ENCODE measurements around the gene CACNA1D.

The CACNA1D gene

DNA sequence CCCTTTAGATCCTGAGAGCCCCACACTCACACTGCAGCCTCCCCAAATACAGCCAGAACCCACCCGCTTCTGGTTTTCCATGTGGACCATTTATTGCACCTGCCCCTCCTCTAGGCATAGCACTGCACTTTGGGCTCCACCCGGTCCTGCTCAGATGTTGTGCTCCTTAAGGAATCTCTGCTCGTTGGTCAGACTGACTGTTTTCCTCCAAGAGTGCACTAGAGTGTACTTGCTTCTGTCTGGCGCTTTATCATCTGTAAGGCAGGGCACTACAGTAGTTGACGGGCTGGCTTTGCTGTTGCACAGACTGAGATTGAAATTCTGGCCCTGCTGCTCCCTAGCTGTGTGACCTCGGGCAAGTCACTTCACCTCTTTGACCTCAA, 124.1 kb downstream of the CACNA1D start:
- TF ChIP-seq, protein P1, sequence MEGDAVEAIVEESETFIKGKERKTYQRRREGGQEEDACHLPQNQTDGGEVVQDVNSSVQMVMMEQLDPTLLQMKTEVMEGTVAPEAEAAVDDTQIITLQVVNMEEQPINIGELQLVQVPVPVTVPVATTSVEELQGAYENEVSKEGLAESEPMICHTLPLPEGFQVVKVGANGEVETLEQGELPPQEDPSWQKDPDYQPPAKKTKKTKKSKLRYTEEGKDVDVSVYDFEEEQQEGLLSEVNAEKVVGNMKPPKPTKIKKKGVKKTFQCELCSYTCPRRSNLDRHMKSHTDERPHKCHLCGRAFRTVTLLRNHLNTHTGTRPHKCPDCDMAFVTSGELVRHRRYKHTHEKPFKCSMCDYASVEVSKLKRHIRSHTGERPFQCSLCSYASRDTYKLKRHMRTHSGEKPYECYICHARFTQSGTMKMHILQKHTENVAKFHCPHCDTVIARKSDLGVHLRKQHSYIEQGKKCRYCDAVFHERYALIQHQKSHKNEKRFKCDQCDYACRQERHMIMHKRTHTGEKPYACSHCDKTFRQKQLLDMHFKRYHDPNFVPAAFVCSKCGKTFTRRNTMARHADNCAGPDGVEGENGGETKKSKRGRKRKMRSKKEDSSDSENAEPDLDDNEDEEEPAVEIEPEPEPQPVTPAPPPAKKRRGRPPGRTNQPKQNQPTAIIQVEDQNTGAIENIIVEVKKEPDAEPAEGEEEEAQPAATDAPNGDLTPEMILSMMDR (IDR thresholded peaks at IDR 0.05; ENCODE audit: control insufficient read depth, insufficient read depth, low read depth, low read length, missing control alignments): no peak
- DNase-seq (ENCODE audit: low read depth): no peak
- no peak overlapping the region for H3K4me3 ChIP-seq (ENCODE audit: control insufficient read depth, low read depth, low read length)

DNA sequence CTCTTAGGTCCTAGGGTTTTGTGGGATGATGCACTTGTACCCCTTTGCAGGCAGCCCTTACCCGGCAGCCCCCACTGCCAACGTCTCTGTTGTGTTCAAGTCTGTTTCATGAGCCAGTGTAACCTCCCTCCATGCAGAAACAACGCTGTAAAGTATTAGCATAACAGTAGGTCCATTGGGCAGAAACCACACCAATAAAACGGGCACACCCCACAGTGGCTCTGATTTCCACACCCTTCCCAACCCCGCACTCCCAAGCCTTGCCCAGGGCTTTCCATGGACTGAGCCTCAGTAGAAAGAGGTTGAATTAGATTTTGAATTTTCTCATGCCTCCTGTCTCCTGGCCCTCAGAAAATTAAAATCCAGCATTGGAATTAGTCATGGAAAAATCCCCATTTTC, 124.5 kb downstream of the CACNA1D start:
- TF ChIP-seq, protein P1 (IDR thresholded peaks at IDR 0.05; ENCODE audit: control insufficient read depth, insufficient read depth, low read depth, low read length, missing control alignments): no peak
- no peak for DNase-seq (ENCODE audit: low read depth)

DNA sequence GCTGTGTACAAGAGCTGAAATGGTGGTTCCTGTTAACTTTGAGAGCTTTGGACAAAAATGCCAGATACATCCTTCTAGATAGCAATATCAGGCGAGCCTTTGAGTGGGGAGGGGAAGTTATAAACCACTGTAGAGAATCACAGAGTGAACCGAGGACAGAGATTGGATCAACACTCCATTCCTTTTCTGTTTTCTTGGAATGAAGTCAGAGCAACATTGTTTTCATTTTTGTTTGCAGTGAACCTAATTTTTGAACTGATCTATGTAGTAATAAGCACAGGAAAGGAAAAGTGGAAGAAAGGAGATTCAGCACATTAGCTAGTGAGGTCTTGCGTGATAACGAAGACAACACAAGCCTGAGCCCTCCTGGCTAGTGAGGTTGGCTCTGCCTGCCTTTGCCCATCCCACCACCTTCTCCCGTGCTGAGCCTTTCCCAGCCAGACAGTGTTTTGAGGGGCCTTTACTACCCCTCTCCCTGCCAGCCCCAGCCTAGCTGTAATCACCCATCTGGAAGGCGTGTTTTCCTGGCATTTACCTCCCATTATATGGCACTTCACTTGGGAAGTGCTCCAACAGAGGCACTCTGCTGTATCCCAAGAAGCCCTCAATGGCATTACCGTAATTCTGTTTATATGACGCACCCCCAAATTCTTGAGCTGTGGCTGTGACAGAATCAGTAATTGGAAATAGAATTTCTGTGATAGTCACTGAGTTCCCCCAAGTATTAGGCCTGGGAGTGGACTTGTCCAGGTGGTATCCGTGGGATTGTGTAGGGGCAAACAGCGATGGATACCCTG, 129.8 kb downstream of the CACNA1D start:
- TF ChIP-seq, protein P1 (IDR thresholded peaks at IDR 0.05; ENCODE audit: control insufficient read depth, insufficient read depth, low read depth, low read length, missing control alignments): no peak
- H3K4me3 ChIP-seq (ENCODE audit: control insufficient read depth, low read depth, low read length): no peak overlapping the region
- DNase-seq (ENCODE audit: low read depth): no peak

More for the DNA sequence above, 124.5 kb downstream of the CACNA1D start:
- no peak overlapping the region for H3K4me3 ChIP-seq (ENCODE audit: control insufficient read depth, low read depth, low read length)

DNA sequence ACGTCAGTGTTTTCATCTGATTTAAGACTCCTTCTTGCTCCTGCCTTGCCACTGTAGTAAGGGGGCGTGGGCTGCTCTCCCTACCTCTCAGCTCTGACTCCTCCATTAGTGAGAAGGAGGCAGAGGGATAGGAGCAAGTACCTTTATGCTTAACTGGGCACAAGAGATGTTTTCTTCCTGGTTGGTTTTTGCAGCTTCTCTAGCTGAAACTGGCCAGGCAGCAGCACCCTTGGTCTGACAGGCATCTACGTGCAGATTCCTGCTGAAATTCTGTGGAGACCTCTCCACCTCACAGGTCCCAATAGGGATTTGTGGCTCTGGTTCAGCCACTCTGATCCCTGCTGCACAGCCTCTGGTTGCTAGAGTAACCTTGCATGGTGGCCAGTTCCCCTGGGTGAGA, 132.5 kb downstream of the CACNA1D start:
- no peak overlapping the region for H3K4me3 ChIP-seq (ENCODE audit: control insufficient read depth, low read depth, low read length)
- TF ChIP-seq, protein P1 (IDR thresholded peaks at IDR 0.05; ENCODE audit: control insufficient read depth, insufficient read depth, low read depth, low read length, missing control alignments): no peak

DNA sequence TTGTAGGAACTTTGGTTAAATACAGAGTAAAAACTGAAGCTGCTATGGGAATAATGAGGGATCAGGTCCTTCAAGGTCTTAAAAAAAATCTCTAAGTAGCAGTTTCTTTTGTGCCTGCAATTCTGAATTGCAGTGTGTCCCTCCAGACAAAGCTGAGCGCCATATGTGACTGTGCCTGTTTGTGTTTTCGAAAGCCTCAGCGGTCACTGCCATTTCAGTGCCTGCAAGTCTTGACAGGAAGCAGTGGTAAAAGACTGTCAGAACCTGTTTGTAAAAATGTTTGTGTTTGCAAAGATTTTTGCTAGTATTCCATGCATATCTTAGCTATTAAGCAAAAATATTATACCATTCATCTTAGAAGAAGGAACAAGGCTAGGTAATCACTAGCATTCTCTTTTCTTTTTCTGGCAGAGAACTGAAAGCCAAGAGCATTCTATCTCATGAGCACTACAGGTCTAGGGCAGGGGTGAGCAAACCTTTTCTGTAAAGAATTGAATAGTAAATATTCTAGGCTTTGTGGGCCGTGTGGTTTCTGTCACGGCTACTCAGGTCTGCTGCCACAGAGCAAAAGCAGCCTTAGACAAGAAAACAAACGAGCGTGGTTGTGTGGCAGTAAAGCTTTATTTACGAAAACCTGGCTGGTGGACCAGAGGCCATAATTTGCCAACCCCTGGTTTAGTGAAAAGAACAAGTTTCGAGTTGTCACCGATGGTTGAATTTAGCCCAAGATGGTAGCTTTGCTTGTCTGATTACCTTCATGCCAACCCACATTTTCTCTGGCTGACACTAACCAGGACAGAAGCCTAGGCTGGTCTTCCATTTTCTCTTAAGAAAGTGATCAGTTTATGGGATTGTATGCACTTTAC, 134.4 kb downstream of the CACNA1D start:
- DNase-seq (ENCODE audit: low read depth): no peak
- TF ChIP-seq, protein P1 (IDR thresholded peaks at IDR 0.05; ENCODE audit: control insufficient read depth, insufficient read depth, low read depth, low read length, missing control alignments): no peak
- H3K4me3 ChIP-seq (ENCODE audit: control insufficient read depth, low read depth, low read length): no peak overlapping the region

More for the DNA sequence above, 132.5 kb downstream of the CACNA1D start:
- DNase-seq (ENCODE audit: low read depth): no peak

DNA sequence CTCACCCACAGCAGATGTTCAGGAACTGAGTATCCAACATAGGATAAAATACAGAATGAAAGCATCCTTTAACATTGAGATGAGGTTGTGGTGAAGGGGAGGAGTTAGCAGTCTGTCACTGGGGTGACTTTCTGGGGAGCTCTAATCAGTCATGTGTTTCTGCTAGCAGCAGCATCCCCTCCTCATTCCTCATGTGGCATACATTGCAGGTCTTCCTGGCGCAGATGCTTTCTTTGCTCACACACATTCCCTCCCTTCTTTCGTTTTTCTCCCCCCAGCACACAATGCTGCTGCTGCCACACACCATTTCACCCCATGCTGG, 135.0 kb downstream of the CACNA1D start:
- H3K4me3 ChIP-seq (ENCODE audit: control insufficient read depth, low read depth, low read length): no peak overlapping the region
- TF ChIP-seq, protein P1 (IDR thresholded peaks at IDR 0.05; ENCODE audit: control insufficient read depth, insufficient read depth, low read depth, low read length, missing control alignments): no peak
- DNase-seq (ENCODE audit: low read depth): no peak

Data from AG09309 (cell line).